Cardiac muscle cell (in vitro differentiated cells and primary cell): ENCODE data around the gene CACNA2D3. TPM values are rescaled to one million over a fixed set of nuclear protein-coding genes. Genes with fewer than 3 reads are reported as not detected.

Experiments used
- DNase-seq, 2 donors: peaks; one replicate each; pipeline versions ENCODE4 v3.0.0 to v3.0.0-alpha.2; 2010 to 2017; ENCODE audit warnings: low read depth in 1 of 2, low spot score in 1 of 2
- H3K27ac ChIP-seq: fragments of 200-600 bp; sonication (generic); 2 replicates; pipeline ENCODE4 v1.5.1; 2016
- H3K27me3 ChIP-seq: fragments of 200-600 bp; sonication (generic); 2 replicates; pipeline ENCODE4 v1.6.0; 2016; ENCODE audit warnings: control low read depth
- H3K36me3 ChIP-seq: fragments of 200-600 bp; sonication (generic); 2 replicates; pipeline ENCODE4 v1.5.1; 2016; ENCODE audit warnings: control low read depth
- H3K4me1 ChIP-seq: fragments of 200-600 bp; sonication (generic); 2 replicates; pipeline ENCODE4 v1.8.1; 2017; ENCODE audit warnings: low read depth, mild to moderate bottlenecking, mixed run types
- H3K4me3 ChIP-seq: fragments of 200-600 bp; sonication (generic); 2 replicates; pipeline ENCODE4 v1.5.1; 2016; ENCODE audit warnings: mild to moderate bottlenecking
- H3K9me3 ChIP-seq: fragments of 200-600 bp; sonication (generic); 2 replicates; pipeline ENCODE4 v1.5.1; 2017; ENCODE audit warnings: low read depth, mild to moderate bottlenecking, control low read depth
- polyA plus RNA-seq: library from polyadenylated mRNA; unstranded; fragments of >200 nt; fragmentation: Nextera tagmentation; extraction: Ambion mirVana; gene quantifications from 2 replicates; pipeline ENCODE4 v1.2.1, GENCODE V29; 2016
- total RNA-seq: library from RNA; depleted of rRNA; stranded (reverse); fragments of >200 nt; gene quantifications from 2 replicates; pipeline ENCODE4 v1.2.3, GENCODE V29; 2016
- TF ChIP-seq, protein P1 (sequence below): IDR thresholded peaks from 2 replicates; pipeline ENCODE4 v1.5.1; 2012; ENCODE audit warnings: low read depth, mild to moderate bottlenecking, low read length

CACNA2D3 gene
- total and polyA plus RNA-seq, 2 experiments from 2014 or later: 0.45 to 0.59 TPM

DNA sequence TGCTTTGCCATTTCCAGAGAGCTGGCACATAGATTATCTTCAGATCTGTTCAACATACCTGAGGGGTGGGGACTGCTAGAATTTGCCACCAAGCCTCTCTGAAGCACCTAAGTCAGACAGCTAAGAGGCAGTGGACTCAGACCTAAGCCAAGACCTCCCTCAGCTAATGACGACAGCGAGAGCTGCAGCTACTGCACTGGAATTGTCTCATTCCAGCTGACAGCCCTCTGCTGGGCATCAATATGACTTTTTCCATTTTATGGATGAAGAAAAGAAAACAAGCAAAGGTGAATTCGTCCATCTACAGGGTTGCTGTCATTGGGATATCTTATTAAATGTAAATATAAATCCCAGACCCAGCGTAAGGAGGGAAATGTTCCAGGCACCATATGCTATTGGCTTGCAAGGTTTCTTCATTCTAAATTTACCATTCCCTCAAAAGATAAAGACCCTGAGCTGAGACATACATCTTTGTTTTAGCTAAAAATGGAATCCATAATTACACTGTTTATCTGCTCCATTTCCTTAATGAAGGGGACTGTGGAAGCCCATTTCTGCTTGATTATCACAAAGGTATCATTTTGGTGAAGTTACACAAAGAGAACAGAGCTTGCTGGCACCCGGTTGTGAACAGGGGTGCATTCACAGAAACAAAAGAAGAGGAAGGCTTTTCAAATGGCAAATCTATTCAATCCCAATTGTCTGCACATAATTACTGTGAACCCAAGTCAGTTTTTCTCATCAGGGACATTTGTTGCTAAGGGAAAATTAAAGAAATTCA, 891.0 kb downstream of the CACNA2D3 start:
- peak in 1 of 2 donors; percentile 52 for DNase-seq
- H3K4me3 ChIP-seq: no peak overlapping the region
- no peaks in the 10 kb centered on the region for H3K4me1 ChIP-seq
- H3K27ac ChIP-seq: no peak overlapping the region
- H3K36me3 ChIP-seq: no peaks in the 10 kb centered on the region
- H3K9me3 ChIP-seq: no peaks in the 10 kb centered on the region
- H3K27me3 ChIP-seq: no peaks in the 10 kb centered on the region
- TF ChIP-seq, protein P1, sequence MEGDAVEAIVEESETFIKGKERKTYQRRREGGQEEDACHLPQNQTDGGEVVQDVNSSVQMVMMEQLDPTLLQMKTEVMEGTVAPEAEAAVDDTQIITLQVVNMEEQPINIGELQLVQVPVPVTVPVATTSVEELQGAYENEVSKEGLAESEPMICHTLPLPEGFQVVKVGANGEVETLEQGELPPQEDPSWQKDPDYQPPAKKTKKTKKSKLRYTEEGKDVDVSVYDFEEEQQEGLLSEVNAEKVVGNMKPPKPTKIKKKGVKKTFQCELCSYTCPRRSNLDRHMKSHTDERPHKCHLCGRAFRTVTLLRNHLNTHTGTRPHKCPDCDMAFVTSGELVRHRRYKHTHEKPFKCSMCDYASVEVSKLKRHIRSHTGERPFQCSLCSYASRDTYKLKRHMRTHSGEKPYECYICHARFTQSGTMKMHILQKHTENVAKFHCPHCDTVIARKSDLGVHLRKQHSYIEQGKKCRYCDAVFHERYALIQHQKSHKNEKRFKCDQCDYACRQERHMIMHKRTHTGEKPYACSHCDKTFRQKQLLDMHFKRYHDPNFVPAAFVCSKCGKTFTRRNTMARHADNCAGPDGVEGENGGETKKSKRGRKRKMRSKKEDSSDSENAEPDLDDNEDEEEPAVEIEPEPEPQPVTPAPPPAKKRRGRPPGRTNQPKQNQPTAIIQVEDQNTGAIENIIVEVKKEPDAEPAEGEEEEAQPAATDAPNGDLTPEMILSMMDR: peak; percentile 27

GRCh38 chr3:55014081-55014480, 891.7 kb downstream of the CACNA2D3 start:
- DNase-seq: no peak
- no peaks in the 10 kb centered on the region for H3K4me1 ChIP-seq
- no peak overlapping the region for H3K4me3 ChIP-seq
- H3K27me3 ChIP-seq: no peaks in the 10 kb centered on the region
- no peak overlapping the region for H3K27ac ChIP-seq
- no peaks in the 10 kb centered on the region for H3K36me3 ChIP-seq
- TF ChIP-seq, protein P1: no peak
- H3K9me3 ChIP-seq: no peaks in the 10 kb centered on the region

DNA sequence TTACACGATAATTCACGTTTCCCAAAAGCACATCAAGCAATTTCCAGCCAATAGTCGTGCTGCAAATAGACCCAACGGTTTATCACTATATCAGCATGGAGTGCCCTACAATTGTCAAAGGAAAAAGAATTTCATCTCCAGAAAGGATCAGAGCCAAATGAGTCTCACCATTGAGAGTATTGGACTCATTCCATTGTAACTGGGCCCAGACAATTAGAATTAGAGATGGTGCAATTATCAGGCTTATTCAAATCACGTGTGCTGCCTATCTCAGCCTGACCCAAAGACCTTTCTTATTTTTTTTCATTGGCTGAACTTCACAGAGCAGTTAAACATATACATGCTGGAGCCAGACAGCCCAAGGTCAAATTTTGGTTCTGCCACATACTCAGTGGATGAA, 892.6 kb downstream of the CACNA2D3 start:
- Histone ChIP-seq H3K27ac (no peak overlapping the region), H3K36me3 (no peaks in the 10 kb centered on the region), H3K4me3 (no peak overlapping the region), H3K9me3 (no peaks in the 10 kb centered on the region), H3K4me1 (no peaks in the 10 kb centered on the region), H3K27me3 (no peaks in the 10 kb centered on the region)
- TF ChIP-seq, protein P1: no peak
- DNase-seq: no peak

GRCh38 chr3:55017876-55018275, 895.5 kb downstream of the CACNA2D3 start:
- Histone ChIP-seq H3K4me3 (no peak overlapping the region), H3K4me1 (no peaks in the 10 kb centered on the region), H3K9me3 (no peaks in the 10 kb centered on the region), H3K36me3 (no peaks in the 10 kb centered on the region), H3K27ac (no peak overlapping the region), H3K27me3 (no peaks in the 10 kb centered on the region)
- TF ChIP-seq, protein P1: no peak
- DNase-seq: no peak

DNA sequence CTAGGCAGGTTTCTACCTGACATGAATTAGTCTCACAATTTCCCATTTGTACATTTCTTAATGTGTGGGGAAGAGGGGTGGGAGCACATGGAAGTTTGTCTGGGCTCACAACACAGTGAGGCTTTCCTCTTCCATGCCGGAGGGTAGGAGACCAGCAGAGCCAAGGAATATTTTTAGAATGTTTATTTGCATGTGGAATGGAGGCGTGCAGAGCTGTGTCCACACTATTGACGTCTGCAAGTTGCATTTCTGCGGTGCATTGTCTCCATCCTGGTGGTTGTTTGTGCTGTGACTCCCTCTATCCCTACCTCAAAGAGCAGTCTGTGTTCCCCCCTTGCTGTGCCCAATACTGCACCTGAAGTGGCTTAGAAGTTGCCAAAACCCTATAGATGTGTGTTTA, 908.6 kb downstream of the CACNA2D3 start:
- no peaks in the 10 kb centered on the region for H3K36me3 ChIP-seq
- no peaks in the 10 kb centered on the region for H3K27me3 ChIP-seq
- TF ChIP-seq, protein P1: no peak
- H3K4me1 ChIP-seq: no peaks in the 10 kb centered on the region
- no peak overlapping the region for H3K4me3 ChIP-seq
- H3K27ac ChIP-seq: no peak overlapping the region
- no peak for DNase-seq
- H3K9me3 ChIP-seq: no peaks in the 10 kb centered on the region
